K562 (cell line): ENCODE results near the gene SMCHD1. TPM values are rescaled to one million over a fixed set of nuclear protein-coding genes. Genes with fewer than 3 reads are reported as not detected.

Source experiments
- ATAC-seq: fragments of 200-7000 bp; cut with Tn5 transposase; 3 replicates; pipeline ENCODE4 v1.9.1; 2020; ENCODE audit warnings: moderate library complexity
- BruUV-seq: library from RNA; stranded (reverse); fragments of 400-500 nt; replicated peaks from 2 replicates; lab custom pipeline; 2021; lab: Mats Ljungman, UMichigan
- CTCF ChIA-PET: fragments of 300-600 bp; formaldehyde crosslinking; extraction: SDS; loops from one replicate; lab custom pipeline; 2021; ENCODE audit warnings: low intra/inter-chr PET ratio; lab: Yijun Ruan, JAX
- POLR2A ChIA-PET: fragments of 300-600, 350-650 bp; sonication (Branson Sonifier 250); formaldehyde crosslinking; extraction: SDS; loops from one replicate; lab custom pipeline; 2021; ENCODE audit warnings: antibody characterized with exemption, inconsistent platforms; lab: Yijun Ruan, JAX
- DNase-seq, 4 experiments: peaks; one replicate each; pipeline versions ENCODE4 v3.0.0 to v3.0.0-alpha.2; 2011 to 2018; ENCODE audit warnings: low spot score in 3 of 4, mixed read lengths in 3 of 4; ENCODE audit errors: extremely low read depth in 1 of 4
- FAIRE-seq: peaks from 2 replicates; lab custom pipeline; 2011; peaks lifted over from hg19 to GRCh38; lab: Jason Lieb, UNC
- H2AFZ ChIP-seq: 2 replicates; pipeline ENCODE4 v1.6.0; 2011; ENCODE audit warnings: low read depth, low read length, control low read depth, inconsistent platforms
- H3K27ac ChIP-seq: fragments of 200-600 bp; 3 replicates; pipeline ENCODE4 v1.8.0; 2011; ENCODE audit warnings: low read depth, mild to moderate bottlenecking, control low read depth, inconsistent platforms, low read length, moderate library complexity, mixed read lengths; ENCODE audit errors: extremely low read depth
- H3K27me3 ChIP-seq, 2 experiments: fragments of 300-600 bp in 1 of 2; 2 replicates in 1 of 2; 3 replicates in 1 of 2; pipeline versions ENCODE4 v1.6.0 to v1.8.0; 2011; ENCODE audit warnings: inconsistent platforms in 2 of 2, low read length in 2 of 2, mild to moderate bottlenecking in 1 of 2, mixed read lengths in 1 of 2, moderate library complexity in 1 of 2; ENCODE audit not compliant: control insufficient read depth in 2 of 2, insufficient read depth in 2 of 2
- H3K36me3 ChIP-seq: fragments of 300-600 bp; 3 replicates; pipeline ENCODE4 v1.8.0; 2011; ENCODE audit warnings: mild to moderate bottlenecking, low read length, inconsistent platforms; ENCODE audit not compliant: control insufficient read depth, insufficient read depth
- H3K4me1 ChIP-seq, 2 experiments: fragments of 200-600 bp in 1 of 2; replicated peaks in 1 of 2; 2 replicates in 1 of 2; 3 replicates in 1 of 2; pipeline versions ENCODE4 v1.5.1 to v1.8.0; 2011; ENCODE audit warnings: inconsistent platforms in 2 of 2, low read length in 2 of 2, mild to moderate bottlenecking in 1 of 2, mixed read lengths in 1 of 2, moderate library complexity in 1 of 2; ENCODE audit not compliant: control insufficient read depth in 2 of 2, insufficient read depth in 2 of 2
- H3K4me2 ChIP-seq: 2 replicates; pipeline ENCODE4 v1.6.1; 2011; ENCODE audit warnings: low read length, control low read depth, inconsistent platforms, mixed read lengths; ENCODE audit not compliant: insufficient read depth
- H3K4me3 ChIP-seq: fragments of 200-600 bp; sonication (generic), shearing (Covaris generic); 2 replicates; pipeline ENCODE4 v1.5.1; 2016; ENCODE audit warnings: control low read depth, inconsistent platforms
- H3K79me2 ChIP-seq: fragments of 200-600 bp; 3 replicates; pipeline ENCODE4 v1.8.0; 2011; ENCODE audit warnings: low read length, inconsistent platforms; ENCODE audit not compliant: control insufficient read depth, insufficient read depth
- H3K9ac ChIP-seq, 2 experiments: 2 replicates each; pipeline versions ENCODE4 v1.6.0 to v1.6.1; 2011; ENCODE audit warnings: low read depth in 2 of 2, low read length in 2 of 2, control low read depth in 1 of 2, inconsistent platforms in 1 of 2, mild to moderate bottlenecking in 1 of 2, mixed read lengths in 1 of 2; ENCODE audit not compliant: insufficient read depth in 1 of 2
- H3K9me1 ChIP-seq: one replicate; pipeline ENCODE4 v1.6.0; 2011; ENCODE audit warnings: inconsistent platforms, mild to moderate bottlenecking, low read length, moderate library complexity; ENCODE audit not compliant: control insufficient read depth, insufficient read depth
- H3K9me3 ChIP-seq: replicated peaks from 2 replicates; pipeline ENCODE4 v1.5.1; 2011; ENCODE audit warnings: low read depth, low read length, inconsistent platforms; ENCODE audit not compliant: control insufficient read depth, insufficient read depth
- H4K20me1 ChIP-seq: replicated peaks from 2 replicates; pipeline ENCODE4 v1.6.1; 2011; ENCODE audit warnings: low read length, inconsistent platforms, mixed read lengths; ENCODE audit not compliant: control insufficient read depth, insufficient read depth
- CBFA2T3 ChIP-seq: fragments of 450-650 bp; IDR thresholded peaks from 2 replicates; pipeline ENCODE4 v1.6.1; 2017
- CTBP1 ChIP-seq: fragments of 450-650 bp; IDR thresholded peaks from 2 replicates; pipeline ENCODE4 v1.6.1; 2016; ENCODE audit warnings: borderline replicate concordance
- DPF2 ChIP-seq: fragments of 450-650 bp; IDR thresholded peaks from 2 replicates; pipeline ENCODE4 v1.6.1; 2016
- E2F6 ChIP-seq, 2 experiments: IDR thresholded peaks; 2 replicates each; pipeline ENCODE4 v1.6.1; 2011; ENCODE audit warnings: borderline replicate concordance in 1 of 2, control low read depth in 1 of 2, low read depth in 1 of 2, low read length in 1 of 2, mild to moderate bottlenecking in 1 of 2, mixed read lengths in 1 of 2, moderate library complexity in 1 of 2; ENCODE audit not compliant: insufficient read depth in 1 of 2, insufficient read length in 1 of 2, poor library complexity in 1 of 2, severe bottlenecking in 1 of 2; ENCODE audit errors: extremely low read depth in 1 of 2
- EP300 ChIP-seq: IDR thresholded peaks from 2 replicates; pipeline ENCODE4 v1.6.1; 2012; ENCODE audit warnings: low read length, improper control_type of control experiment
- KLF6 ChIP-seq: fragments of 250-450 bp; sonication (Bioruptor Pico); IDR thresholded peaks from 2 replicates; pipeline ENCODE4 v1.4.0; 2020; ENCODE audit warnings: mild to moderate bottlenecking, moderate library complexity, borderline replicate concordance
- MEIS2 ChIP-seq: fragments of 450-650 bp; IDR thresholded peaks from 2 replicates; pipeline ENCODE4 v1.6.1; 2014; ENCODE audit warnings: mild to moderate bottlenecking; ENCODE audit not compliant: partially characterized antibody
- NKRF ChIP-seq: fragments of 450-650 bp; IDR thresholded peaks from 2 replicates; pipeline ENCODE4 v1.6.1; 2016; ENCODE audit warnings: borderline replicate concordance
- NR2C1 ChIP-seq, 2 experiments: fragments of 450-650 bp; IDR thresholded peaks; 2 replicates each; pipeline ENCODE4 v1.6.1; 2017; ENCODE audit warnings: mild to moderate bottlenecking in 2 of 2, antibody characterized with exemption in 1 of 2, inconsistent platforms in 1 of 2, missing compliant biosample characterization in 1 of 2, missing genetic modification characterization in 1 of 2
- NR2C2 ChIP-seq, 2 experiments: fragments of 200-800 bp in 1 of 2; sonication (Bioruptor generic) in 1 of 2; sonication (generic) in 1 of 2; formaldehyde crosslinking in 1 of 2; IDR thresholded peaks; 2 replicates each; pipeline versions ENCODE4 v1.6.1 to v1.8.0; 2016 to 2022; ENCODE audit warnings: mild to moderate bottlenecking in 1 of 2, missing compliant biosample characterization in 1 of 2, missing genetic modification characterization in 1 of 2, missing genetic modification reagents in 1 of 2
- PBX2 ChIP-seq, 2 experiments: IDR thresholded peaks in 1 of 2; conservative IDR thresholded peaks in 1 of 2; 2 replicates each; pipeline ENCODE4 v1.6.1; 2016; ENCODE audit warnings: low read depth in 2 of 2, mild to moderate bottlenecking in 1 of 2, missing compliant biosample characterization in 1 of 2, missing genetic modification characterization in 1 of 2, moderate library complexity in 1 of 2
- SMAD4 ChIP-seq: fragments of 250-450 bp; sonication (Bioruptor Pico); conservative IDR thresholded peaks from 2 replicates; pipeline ENCODE4 v1.8.0; 2021; ENCODE audit warnings: inconsistent platforms, mild to moderate bottlenecking, moderate library complexity
- TOE1 ChIP-seq, 2 experiments: fragments of 450-650 bp in 1 of 2; sonication (generic) in 1 of 2; formaldehyde crosslinking in 1 of 2; IDR thresholded peaks; 2 replicates each; pipeline versions ENCODE4 v1.7.1 to v1.8.0; 2016 to 2022; ENCODE audit warnings: borderline replicate concordance in 2 of 2, mild to moderate bottlenecking in 2 of 2, antibody characterized with exemption in 1 of 2, inconsistent platforms in 1 of 2, low read depth in 1 of 2, missing genetic modification reagents in 1 of 2, moderate library complexity in 1 of 2
- ZNF263 ChIP-seq: sonication (generic); formaldehyde crosslinking; IDR thresholded peaks from 2 replicates; pipeline ENCODE4 v1.8.0; 2022; ENCODE audit warnings: mild to moderate bottlenecking, missing genetic modification reagents, borderline replicate concordance
- WGBS: fragments of 100-300 bp; shearing (Covaris generic); methylation state at CpG from one replicate; pipeline ENCODE4 v1.1.6; 2016; ENCODE audit warnings: low coverage, mixed read lengths; ENCODE audit not compliant: insufficient coverage; ENCODE audit errors: missing lambda C conversion rate; 5-methylcytosine and 5-hydroxymethylcytosine counted together
- in situ Hi-C: fragments of 300-500 bp; cut with MboI; formaldehyde crosslinking; loops from 4 replicates; pipeline ENCODE4 v1.15.0; 2018; ENCODE audit warnings: inconsistent platforms, mixed read lengths
- intact Hi-C: fragments of 100-400 bp; cut with micrococcal nuclease; formaldehyde crosslinking; loops from 2 replicates; pipeline ENCODE4 v1.14.2; 2022
- polyA plus RNA-seq, 8 experiments: library from polyadenylated mRNA; depleted of rRNA in 4 of 8; stranded (reverse) in 5 of 8; unstranded in 3 of 8; fragments of >200 nt; fragmentation: Nextera tagmentation in 2 of 8; fragmentation: Illumina TruSeq in 1 of 8; extraction: Ambion mirVana in 2 of 8; extraction: Trizol in 1 of 8; gene quantifications; 2 replicates each; pipeline versions ENCODE4 v1.2.1 to v1.2.3, GENCODE V29; 2011 to 2014; ENCODE audit warnings: inconsistent platforms in 1 of 8, missing spikeins in 1 of 8
- total RNA-seq, 7 experiments: library from RNA; depleted of rRNA in 6 of 7; stranded (reverse); fragments of >200 nt in 6 of 7; fragmentation: Illumina TruSeq in 2 of 7; extraction: Trizol in 2 of 7; gene quantifications; 2 replicates each; pipeline versions ENCODE4 v1.2.1 to v1.2.3, GENCODE V29; 2011 to 2021; ENCODE audit warnings: low replicate concordance in 1 of 7

Gene SMCHD1
- total and polyA plus RNA-seq, 9 of the 15 experiments (the other 6 are each of a cell fraction or from before 2014, with no cell fraction given): 6.3 to 144 (median 72.7) TPM

GRCh38 chr18:2826581-2826980 is 171.1 kb downstream of the SMCHD1 start:
- Histone ChIP-seq H2AFZ (peak overlapping the region; percentile 26), H3K4me2 (no peak overlapping the region; the same call in 1 of the 2 replicates), H4K20me1 (no peaks in the 10 kb centered on the region), H3K9me3 (no peaks in the 10 kb centered on the region), H3K4me3 (no peak overlapping the region), H3K27ac (no peak overlapping the region), H3K9ac (peak overlapping the region in 1 of 2 experiments; percentile 28; a peak in 1 of 4 replicates), H3K9me1 (no peaks in the 10 kb centered on the region), H3K4me1 (peaks cover 5 to 6% of the 10 kb centered on the region in 2 experiments; a peak in 1 of 5 replicates), H3K36me3 (no peaks in the 10 kb centered on the region), H3K27me3 (no peaks in the 10 kb centered on the region), H3K79me2 (no peaks in the 10 kb centered on the region)
- POLR2A ChIA-PET: interaction anchor here (1.1 to 2.6 kb wide), 2 partner anchors 11 to 18 kb away, joined by 4 to 8 read pairs; no protein-coding TSS in a partner anchor
- FAIRE-seq (peak; percentile 42), ATAC-seq (peak; percentile 70), DNase-seq (peak in 2 of 4 experiments; percentile 33 to 44)
- CTCF ChIA-PET: no interaction called here
- in situ Hi-C loops: no loop called here
- intact Hi-C loops: no loop called here
- BruUV-seq: no TSS peak
- 24% methylated on average over 10 of the region's 10 CpGs for WGBS
- TF ChIP-seq NR2C1 (IDR thresholded peaks at IDR 0.05): no peak
- peak; percentile 53 for TF ChIP-seq NR2C1 (tag; IDR thresholded peaks at IDR 0.05)
- no peak for TF ChIP-seq NR2C2 (CRISPR knock-in tag; IDR thresholded peaks at IDR 0.05)
- peak; percentile 25; the same call in 1 of the 2 replicates for TF ChIP-seq NR2C2 (tag; IDR thresholded peaks at IDR 0.05)
- peak; percentile 42; the same call in 1 of the 2 replicates for TF ChIP-seq SMAD4
- peak; percentile 54 to 60 for TF ChIP-seq E2F6 (IDR thresholded peaks at IDR 0.05; ENCODE audit: borderline replicate concordance in 1 of 2, extremely low read depth in 1 of 2, insufficient read depth in 1 of 2, insufficient read length in 1 of 2, low read depth in 1 of 2, low read length in 1 of 2, poor library complexity in 1 of 2, severe bottlenecking in 1 of 2)
- no peak for TF ChIP-seq NKRF
- 0 out of 2 replicates have a peak, but pooled peaks have one; percentile 3 for TF ChIP-seq CBFA2T3
- TF ChIP-seq TOE1 (IDR thresholded peaks at IDR 0.05; ENCODE audit: borderline replicate concordance): peak; percentile 39; the same call in 1 of the 2 replicates
- TF ChIP-seq TOE1 (CRISPR knock-in tag; IDR thresholded peaks at IDR 0.05; ENCODE audit: borderline replicate concordance, low read depth): no peak
- peak; percentile 24; the same call in 1 of the 2 replicates for TF ChIP-seq EP300
- TF ChIP-seq MEIS2: peak; percentile 41
- no peak for TF ChIP-seq PBX2 (CRISPR knock-in tag; IDR thresholded peaks at IDR 0.05; ENCODE audit: low read depth)
- 0 out of 2 replicates have a peak, but pooled peaks have one; percentile 1 for TF ChIP-seq PBX2 (tag; conservative IDR thresholded peaks at IDR 0.05; ENCODE audit: low read depth)
- TF ChIP-seq ZNF263: no peak
- peak; percentile 43; the same call in 1 of the 2 replicates for TF ChIP-seq DPF2
- no peak for TF ChIP-seq CTBP1
- no peak for TF ChIP-seq KLF6 (CRISPR knock-in tag)
